GM19043 (cell line): Measurements from ENCODE around the gene BMI1.

Source experiments
- ATAC-seq: cut with Tn5 transposase; IDR thresholded peaks from one replicate; pipeline ENCODE4 v1.9.1; 2021; ENCODE audit warnings: low read depth; ENCODE audit not compliant: unreplicated experiment

BMI1 gene

GRCh38 chr10:22318772-22319171 lies 2.1 kb upstream of the BMI1 start:
- ATAC-seq: no peak

DNA sequence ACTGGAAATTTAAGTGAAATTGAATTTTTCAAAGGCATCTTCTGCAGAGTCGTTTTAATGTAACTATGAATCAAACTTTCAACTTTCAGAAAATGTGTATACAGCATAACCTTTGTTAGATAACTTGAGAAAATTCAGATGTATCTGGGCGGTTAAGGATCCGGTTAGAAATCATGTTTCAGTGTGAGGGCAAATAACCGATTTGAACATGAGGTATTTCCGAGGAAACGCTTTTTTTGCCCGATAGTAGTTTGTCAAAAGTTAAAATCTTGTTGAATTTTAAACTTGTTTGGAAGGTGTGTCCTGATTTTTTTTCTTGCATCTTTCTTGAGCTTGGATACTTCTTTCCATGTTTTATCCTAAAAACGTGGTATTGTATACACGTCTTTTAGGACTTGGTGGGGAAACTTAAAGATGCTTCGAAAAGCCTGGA lies 1.3 kb upstream of the BMI1 start:
- no peak for ATAC-seq

- no peak for ATAC-seq
These were observed 830 bp upstream of the BMI1 start for GRCh38 chr10:22319980-22320558.

DNA sequence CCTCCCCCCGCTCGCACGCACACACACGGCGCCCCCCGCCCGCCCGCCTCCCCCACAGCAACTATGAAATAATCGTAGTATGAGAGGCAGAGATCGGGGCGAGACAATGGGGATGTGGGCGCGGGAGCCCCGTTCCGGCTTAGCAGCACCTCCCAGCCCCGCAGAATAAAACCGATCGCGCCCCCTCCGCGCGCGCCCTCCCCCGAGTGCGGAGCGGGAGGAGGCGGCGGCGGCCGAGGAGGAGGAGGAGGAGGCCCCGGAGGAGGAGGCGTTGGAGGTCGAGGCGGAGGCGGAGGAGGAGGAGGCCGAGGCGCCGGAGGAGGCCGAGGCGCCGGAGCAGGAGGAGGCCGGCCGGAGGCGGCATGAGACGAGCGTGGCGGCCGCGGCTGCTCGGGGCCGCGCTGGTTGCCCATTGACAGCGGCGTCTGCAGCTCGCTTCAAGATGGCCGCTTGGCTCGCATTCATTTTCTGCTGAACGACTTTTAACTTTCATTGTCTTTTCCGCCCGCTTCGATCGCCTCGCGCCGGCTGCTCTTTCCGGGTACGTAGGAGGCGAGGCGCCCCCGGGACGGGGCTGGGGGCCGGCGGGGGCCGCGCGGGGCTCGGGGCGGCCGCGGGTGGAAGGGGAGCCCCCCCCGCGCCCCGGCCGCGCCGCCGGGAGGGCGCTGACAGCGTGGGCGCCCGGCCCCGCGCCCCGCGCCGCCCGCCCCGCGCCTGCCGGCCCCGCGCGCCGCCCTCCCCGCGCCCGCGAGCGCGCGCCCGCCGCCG lies 441 bp downstream of the BMI1 start:
- ATAC-seq: no peak

DNA sequence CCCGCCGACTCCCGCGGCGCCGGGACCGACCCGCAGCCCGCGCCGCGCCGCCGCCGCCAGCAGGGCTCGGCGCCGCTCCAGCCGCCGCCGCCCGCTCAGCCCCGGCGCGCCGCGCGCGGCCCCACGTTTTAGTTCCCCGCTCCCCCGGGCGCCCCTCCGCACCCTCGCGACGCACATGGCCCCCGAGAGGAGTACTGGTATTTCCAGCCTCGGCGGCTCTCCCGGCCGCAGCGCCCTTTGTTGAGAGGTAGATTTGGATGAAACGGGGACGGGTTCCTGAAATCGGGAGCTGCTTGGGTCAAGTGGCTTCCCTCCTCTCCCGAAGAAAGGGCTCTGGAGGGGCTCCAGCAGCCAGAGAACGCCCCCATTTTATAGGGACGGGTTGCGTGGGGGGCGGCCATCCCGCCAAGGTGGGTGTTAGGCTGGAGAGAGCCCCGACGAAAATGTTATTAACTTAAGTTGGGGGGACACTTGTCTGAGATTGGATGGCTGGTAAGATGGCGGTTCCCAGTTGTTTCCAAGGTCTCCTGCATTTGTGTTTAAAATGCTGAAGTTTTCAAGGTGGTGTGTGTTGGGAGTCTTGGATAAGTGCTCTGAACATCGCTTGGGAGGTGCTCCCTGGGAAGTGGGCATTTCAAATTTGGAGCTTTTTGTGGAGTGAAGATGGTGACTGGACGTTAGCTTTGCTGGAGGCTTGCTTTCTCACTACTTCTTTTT lies 1.2 kb downstream of the BMI1 start:
- ATAC-seq: no peak

DNA sequence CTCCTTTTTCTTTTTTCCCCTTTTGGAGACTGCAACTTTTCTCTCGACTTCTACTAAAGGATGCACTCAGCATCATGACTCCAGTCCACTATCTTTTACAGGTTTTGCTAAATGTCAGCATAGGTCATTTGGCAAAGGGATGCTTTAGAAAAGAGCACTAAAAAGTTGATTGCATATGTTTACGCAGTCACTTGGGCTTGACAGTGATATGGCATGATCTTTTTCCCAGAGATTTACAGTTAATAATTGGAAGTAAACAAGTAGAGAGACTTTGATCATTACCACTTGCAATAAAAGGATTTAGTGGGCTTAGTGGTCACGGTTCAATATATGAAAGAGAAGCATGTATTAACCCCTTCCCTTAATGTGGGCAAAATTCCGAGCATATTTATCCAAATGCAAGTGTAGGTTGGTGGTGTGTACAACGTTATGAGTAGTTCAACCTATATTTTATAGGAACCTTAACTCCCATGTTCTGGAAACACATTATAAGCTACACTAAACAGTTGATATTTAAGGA lies 1.8 kb downstream of the BMI1 start:
- ATAC-seq: no peak

DNA sequence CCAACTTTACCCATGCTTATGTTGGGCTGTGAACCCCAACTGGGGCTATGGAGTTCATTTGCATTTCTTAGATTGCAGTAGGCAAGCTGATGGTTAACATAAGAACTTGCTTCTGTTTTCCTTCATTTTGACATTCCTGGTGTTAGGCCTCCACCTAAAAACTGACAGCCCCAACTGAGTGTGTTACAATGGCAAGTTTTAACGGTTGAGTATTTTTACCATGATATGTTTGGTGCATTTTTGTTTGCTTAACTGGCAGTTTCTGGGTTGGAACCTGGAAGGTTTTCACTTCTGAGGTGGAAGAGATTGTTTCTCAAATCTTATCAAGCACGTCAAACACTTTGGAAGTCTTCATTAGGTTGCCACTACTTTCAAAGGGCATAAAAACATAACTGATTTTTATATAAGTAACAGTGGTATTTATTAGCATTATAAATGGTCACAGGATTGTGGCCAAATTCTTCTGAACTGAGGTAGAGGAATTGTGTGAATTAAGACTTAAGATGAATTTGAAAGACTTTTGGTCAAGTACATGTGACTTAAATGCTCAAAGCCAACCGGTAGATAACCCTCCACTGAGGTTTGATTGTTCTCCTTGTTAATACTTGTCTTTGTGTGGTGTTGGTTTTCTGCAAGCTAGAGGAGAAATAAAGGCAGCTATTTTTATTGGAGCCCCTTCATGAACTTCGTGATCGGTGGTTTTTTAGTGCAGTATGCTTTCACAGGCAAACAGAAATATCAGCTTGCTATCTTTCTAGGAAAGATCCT lies 2.8 kb downstream of the BMI1 start:
- ATAC-seq: no peak

DNA sequence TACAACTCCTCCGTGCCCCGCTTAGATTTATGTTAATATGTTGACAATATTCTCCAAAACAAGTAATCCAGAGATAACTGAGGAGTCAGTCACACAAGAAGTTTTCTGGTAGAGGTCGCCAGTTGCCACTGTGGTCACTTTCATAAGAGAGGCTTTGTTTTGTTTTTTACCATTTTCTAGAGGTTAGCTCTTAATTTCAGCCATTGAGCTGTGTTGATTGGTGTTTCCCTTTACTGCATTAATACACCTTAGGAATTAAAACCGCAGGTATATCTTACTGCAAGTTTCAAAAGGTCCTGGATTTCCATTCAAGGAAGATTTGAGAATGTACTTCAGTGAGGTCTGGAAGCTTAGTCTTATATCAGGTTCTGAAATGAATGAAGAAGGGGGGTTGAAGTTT lies 3.5 kb downstream of the BMI1 start:
- no peak for ATAC-seq

- ATAC-seq: no peak
These were observed 4.0 kb downstream of the BMI1 start for GRCh38 chr10:22324893-22325271.

DNA sequence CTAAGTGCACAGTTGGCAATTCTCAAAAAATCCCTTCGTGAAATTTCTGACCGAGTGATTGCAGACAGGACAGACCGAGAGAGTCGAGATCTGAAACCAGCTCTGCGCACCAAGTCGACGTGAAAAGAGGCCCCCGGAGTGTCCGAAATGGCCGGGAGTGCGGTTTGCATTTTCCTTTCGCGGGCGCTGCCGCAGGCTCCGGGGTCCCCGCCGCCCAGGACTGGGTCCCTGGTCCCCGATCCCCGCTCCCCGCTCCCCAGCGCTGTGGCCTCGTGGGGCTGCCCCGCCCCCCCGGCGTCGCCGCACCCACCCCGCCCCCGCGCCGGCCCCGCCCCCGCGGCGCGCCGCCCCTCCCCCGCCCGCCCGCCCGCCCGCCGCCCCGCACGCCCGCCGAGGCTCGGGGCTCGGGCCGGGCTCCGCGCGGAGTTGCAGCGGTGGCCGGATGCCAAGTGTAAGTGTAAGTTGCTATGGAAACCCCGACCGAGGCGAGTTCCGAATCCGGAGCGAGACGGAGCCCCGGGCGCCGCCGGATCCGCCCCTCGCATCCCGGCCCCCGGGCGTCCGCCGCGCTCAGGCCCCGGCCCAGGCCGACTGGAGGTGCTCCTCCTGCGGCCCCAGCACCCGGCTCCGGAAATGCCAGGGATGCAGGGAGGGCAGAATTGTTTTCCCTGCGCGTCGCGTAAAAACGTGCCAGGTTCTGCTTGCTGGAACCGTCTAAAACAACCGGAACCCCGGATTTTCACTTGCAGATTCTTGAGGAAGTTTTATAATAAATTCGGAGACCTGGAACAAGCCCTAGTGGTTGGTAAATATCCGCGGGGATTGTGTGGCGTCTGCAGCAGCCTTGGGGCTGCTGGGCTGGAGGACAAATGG lies 4.6 kb downstream of the BMI1 start:
- peak; percentile 51 for ATAC-seq

DNA sequence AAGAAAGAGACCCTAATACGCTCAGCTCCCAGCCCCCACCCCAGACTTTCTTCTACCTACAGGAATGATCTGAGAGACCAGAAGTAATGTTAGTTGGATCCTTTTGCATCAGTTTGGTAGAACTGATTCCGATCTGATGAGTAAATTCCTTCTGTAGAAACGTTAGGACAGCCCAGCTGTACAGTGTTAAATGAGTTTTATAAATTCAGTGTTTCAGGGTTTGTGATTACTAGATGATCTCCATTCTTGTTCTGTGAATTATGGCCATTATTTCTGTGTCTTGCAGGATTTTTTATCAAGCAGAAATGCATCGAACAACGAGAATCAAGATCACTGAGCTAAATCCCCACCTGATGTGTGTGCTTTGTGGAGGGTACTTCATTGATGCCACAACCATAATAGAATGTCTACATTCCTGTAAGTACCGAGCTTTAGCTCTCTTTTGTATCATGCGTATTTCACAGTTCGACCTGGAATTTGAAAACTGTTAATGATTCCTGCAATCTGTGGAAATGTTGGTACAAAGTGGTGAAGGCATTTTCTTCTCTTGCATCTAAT lies 5.3 kb downstream of the BMI1 start:
- ATAC-seq: no peak

DNA sequence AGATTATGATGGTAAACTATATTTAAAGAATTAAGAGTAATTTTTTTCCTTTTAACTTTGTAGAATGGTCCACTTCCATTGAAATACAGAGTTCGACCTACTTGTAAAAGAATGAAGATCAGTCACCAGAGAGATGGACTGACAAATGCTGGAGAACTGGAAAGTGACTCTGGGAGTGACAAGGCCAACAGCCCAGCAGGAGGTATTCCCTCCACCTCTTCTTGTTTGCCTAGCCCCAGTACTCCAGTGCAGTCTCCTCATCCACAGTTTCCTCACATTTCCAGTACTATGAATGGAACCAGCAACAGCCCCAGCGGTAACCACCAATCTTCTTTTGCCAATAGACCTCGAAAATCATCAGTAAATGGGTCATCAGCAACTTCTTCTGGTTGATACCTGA lies 8.3 kb downstream of the BMI1 start:
- ATAC-seq: no peak

- ATAC-seq: no peak
These were observed 11.3 kb downstream of the BMI1 start for GRCh38 chr10:22332116-22332692.

DNA sequence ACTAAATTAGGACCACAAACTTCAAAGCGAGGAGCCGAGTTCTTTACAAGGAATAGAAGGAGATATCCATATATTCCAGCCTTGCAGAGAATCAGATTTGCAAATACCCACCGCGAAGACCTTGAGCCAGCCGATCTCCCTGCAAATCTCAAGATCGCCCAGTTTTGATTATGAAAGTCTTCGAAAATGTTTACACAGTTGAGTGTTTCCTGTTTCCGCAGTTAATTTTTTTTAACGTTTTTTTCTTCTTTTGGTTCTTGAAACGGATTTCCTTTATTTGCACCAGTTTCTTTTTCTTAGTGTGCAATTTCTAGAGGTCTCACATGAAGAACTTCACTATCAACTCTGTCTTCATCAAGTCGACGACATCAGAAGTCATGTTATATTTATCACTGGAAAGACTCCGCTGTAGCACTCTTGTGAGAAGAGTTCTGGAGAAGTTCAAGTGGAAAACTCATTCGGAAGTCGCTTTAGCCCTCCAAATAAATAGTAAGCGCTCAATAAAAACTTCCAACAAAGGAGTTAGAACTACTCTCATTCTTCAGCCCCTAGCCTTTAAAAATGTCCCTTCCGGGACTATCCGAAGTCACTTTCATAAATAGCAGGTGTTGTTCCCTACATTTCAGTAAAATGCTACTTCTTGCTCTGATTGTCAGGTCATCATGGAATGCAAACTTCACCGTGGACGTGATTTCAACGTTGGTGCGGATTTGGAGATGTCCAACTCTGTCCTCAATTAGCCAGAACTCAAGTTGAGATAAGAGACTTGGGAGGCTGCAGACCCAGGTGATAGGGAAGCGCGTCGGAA lies 12.5 kb downstream of the BMI1 start:
- ATAC-seq: no peak

DNA sequence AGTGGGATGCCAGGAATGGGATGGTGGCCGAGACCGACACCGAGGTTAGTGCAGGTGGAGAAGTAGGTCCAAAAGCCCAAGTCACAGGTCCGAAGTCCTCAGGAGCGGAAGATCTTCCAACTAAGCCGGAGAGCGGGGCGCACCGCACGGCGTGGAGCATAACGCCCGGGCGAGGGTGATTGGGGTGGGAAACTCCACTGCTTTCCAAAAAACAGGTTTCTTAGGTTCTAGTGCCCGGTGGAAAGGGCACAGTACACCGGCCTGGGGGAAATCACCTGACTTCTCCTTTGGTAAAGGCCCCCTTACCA lies 13.0 kb downstream of the BMI1 start:
- no peak for ATAC-seq

- peak; percentile 5 for ATAC-seq
These were observed 13.7 kb downstream of the BMI1 start for GRCh38 chr10:22334414-22335172.

- peak; percentile 36 for ATAC-seq
These were observed 14.5 kb downstream of the BMI1 start for GRCh38 chr10:22335173-22335933.
